H1 (cell line): Measurements from ENCODE around the gene LRRC56. TPM values are rescaled to one million over a fixed set of nuclear protein-coding genes. Genes with fewer than 3 reads are reported as not detected.

Experiments used
- CTCF ChIA-PET: fragments of 300-600 bp; sonication (Branson Sonifier 250); formaldehyde crosslinking; loops from one replicate; lab custom pipeline; 2021; ENCODE audit not compliant: partially characterized antibody; lab: Charles Lee
- POLR2A ChIA-PET: fragments of 300-600 bp; sonication (Branson Sonifier 250); formaldehyde crosslinking; loops from one replicate; lab custom pipeline; 2021; ENCODE audit warnings: inconsistent platforms; ENCODE audit not compliant: partially characterized antibody; lab: Charles Lee
- DNase-seq, 2 experiments: peaks; one replicate each; pipeline versions ENCODE4 v3.0.0 to v3.0.0-alpha.2; 2010 to 2022; ENCODE audit warnings: low spot score in 2 of 2, low read depth in 1 of 2, mixed read lengths in 1 of 2
- FAIRE-seq: peaks from 2 replicates; lab custom pipeline; 2011; peaks lifted over from hg19 to GRCh38; lab: Jason Lieb, UNC
- H2AFZ ChIP-seq: 2 replicates; pipeline ENCODE4 v1.8.1; 2012; ENCODE audit warnings: low read length, inconsistent platforms
- H2AK5ac ChIP-seq: 2 replicates; pipeline ENCODE4 v1.6.1; 2013; ENCODE audit warnings: low read depth, low read length
- H2BK120ac ChIP-seq: replicated peaks from 2 replicates; pipeline ENCODE3; 2013; ENCODE audit warnings: low read depth, low read length, inconsistent platforms
- H2BK12ac ChIP-seq: 2 replicates; pipeline ENCODE4 v1.6.1; 2013; ENCODE audit warnings: low read depth, low read length
- H2BK15ac ChIP-seq: 2 replicates; pipeline ENCODE4 v1.6.1; 2013; ENCODE audit warnings: low read length
- H2BK20ac ChIP-seq: 2 replicates; pipeline ENCODE4 v1.6.1; 2013; ENCODE audit warnings: low read length
- H2BK5ac ChIP-seq: 2 replicates; pipeline ENCODE4 v1.6.1; 2013; ENCODE audit warnings: low read depth, low read length
- H3K14ac ChIP-seq: 2 replicates; pipeline ENCODE4 v1.6.1; 2013; ENCODE audit warnings: inconsistent platforms; ENCODE audit not compliant: insufficient read length
- H3K18ac ChIP-seq: 2 replicates; pipeline ENCODE4 v1.6.1; 2013; ENCODE audit warnings: low read length; ENCODE audit errors: extremely low read depth
- H3K23ac ChIP-seq: 2 replicates; pipeline ENCODE4 v1.6.1; 2013; ENCODE audit warnings: inconsistent platforms; ENCODE audit not compliant: insufficient read length
- H3K23me2 ChIP-seq: 2 replicates; pipeline ENCODE4 v1.6.1; 2013; ENCODE audit warnings: low read depth, low read length
- H3K27ac ChIP-seq: 2 replicates; pipeline ENCODE4 v1.6.1; 2011; ENCODE audit warnings: low read depth, low read length, inconsistent platforms
- H3K27me3 ChIP-seq, 4 experiments: replicated peaks in 1 of 4; 1 replicate in 1 of 4; 2 replicates in 3 of 4; pipeline versions ENCODE4 v1.6.1 to v1.8.1; 2011 to 2013; ENCODE audit warnings: low read length in 3 of 4, mild to moderate bottlenecking in 3 of 4, inconsistent platforms in 2 of 4, mixed read lengths in 2 of 4, moderate library complexity in 1 of 4; ENCODE audit not compliant: control insufficient read depth in 3 of 4, insufficient read depth in 3 of 4; ENCODE audit errors: extremely low read depth in 1 of 4
- H3K36me3 ChIP-seq, 4 experiments: 2 replicates each; pipeline versions ENCODE4 v1.6.1 to v1.8.1; 2011 to 2013; ENCODE audit warnings: mild to moderate bottlenecking in 4 of 4, low read length in 3 of 4, moderate library complexity in 2 of 4, control low read depth in 1 of 4, inconsistent platforms in 1 of 4; ENCODE audit not compliant: insufficient read depth in 4 of 4, control insufficient read depth in 2 of 4
- H3K4ac ChIP-seq: replicated peaks from 2 replicates; pipeline ENCODE3; 2013; ENCODE audit warnings: low read length, low read depth, mixed read lengths, inconsistent platforms; ENCODE audit not compliant: insufficient read length
- H3K4me1 ChIP-seq, 4 experiments: replicated peaks in 1 of 4; 1 replicate in 1 of 4; 2 replicates in 3 of 4; pipeline versions ENCODE4 v1.6.1 to v1.8.1; 2011 to 2013; ENCODE audit warnings: low read length in 3 of 4, inconsistent platforms in 2 of 4, mixed read lengths in 1 of 4; ENCODE audit not compliant: insufficient read depth in 4 of 4, control insufficient read depth in 3 of 4
- H3K4me2 ChIP-seq, 2 experiments: 2 replicates each; pipeline versions ENCODE4 v1.6.1 to v1.8.1; 2011 to 2013; ENCODE audit warnings: low read depth in 2 of 2, low read length in 2 of 2, control low read depth in 1 of 2, inconsistent platforms in 1 of 2, mild to moderate bottlenecking in 1 of 2; ENCODE audit not compliant: insufficient read depth in 1 of 2
- H3K4me3 ChIP-seq, 4 experiments: fragments of 200-600, 300-600 bp in 1 of 4; sonication (generic), shearing (Covaris generic), sonication (Bioruptor Twin) in 1 of 4; 2 replicates each; pipeline versions ENCODE4 v1.5.1 to v1.8.1; 2011 to 2016; ENCODE audit warnings: low read length in 4 of 4, low read depth in 3 of 4, control low read depth in 2 of 4, inconsistent platforms in 2 of 4, mild to moderate bottlenecking in 2 of 4, mixed read lengths in 1 of 4, moderate library complexity in 1 of 4; ENCODE audit not compliant: insufficient read depth in 2 of 4; ENCODE audit errors: extremely low read depth in 1 of 4
- H3K56ac ChIP-seq: replicated peaks from 2 replicates; pipeline ENCODE3; 2013; ENCODE audit warnings: low read depth, mild to moderate bottlenecking, mixed read lengths, low read length, inconsistent platforms; ENCODE audit not compliant: insufficient read length
- H3K79me1 ChIP-seq: 2 replicates; pipeline ENCODE4 v1.6.1; 2013; ENCODE audit warnings: low read depth, low read length, control low read depth
- H3K79me2 ChIP-seq, 2 experiments: 2 replicates each; pipeline versions ENCODE4 v1.6.1 to v1.8.1; 2012 to 2013; ENCODE audit warnings: low read length in 2 of 2, mild to moderate bottlenecking in 2 of 2, inconsistent platforms in 1 of 2; ENCODE audit not compliant: insufficient read depth in 2 of 2, control insufficient read depth in 1 of 2
- H3K9ac ChIP-seq, 4 experiments: replicated peaks in 1 of 4; 1 replicate in 1 of 4; 2 replicates in 3 of 4; pipeline versions ENCODE4 v1.6.1 to v1.8.1; 2011 to 2013; ENCODE audit warnings: low read depth in 3 of 4, low read length in 3 of 4, control low read depth in 2 of 4, mild to moderate bottlenecking in 2 of 4, moderate library complexity in 2 of 4, inconsistent platforms in 1 of 4; ENCODE audit errors: extremely low read depth in 1 of 4
- H3K9me3 ChIP-seq, 2 experiments: 2 replicates each; pipeline versions ENCODE4 v1.6.1 to v1.8.1; 2012 to 2013; ENCODE audit warnings: mild to moderate bottlenecking in 2 of 2, moderate library complexity in 2 of 2, control low read depth in 1 of 2, inconsistent platforms in 1 of 2, low read depth in 1 of 2, low read length in 1 of 2, mixed read lengths in 1 of 2; ENCODE audit not compliant: insufficient read depth in 2 of 2
- H4K20me1 ChIP-seq, 2 experiments: replicated peaks in 1 of 2; 2 replicates each; pipeline versions ENCODE3 to v1.8.1; 2011 to 2013; ENCODE audit warnings: inconsistent platforms in 2 of 2, low read length in 2 of 2, mild to moderate bottlenecking in 1 of 2; ENCODE audit not compliant: insufficient read depth in 2 of 2, control insufficient read depth in 1 of 2
- H4K5ac ChIP-seq: 2 replicates; pipeline ENCODE4 v1.6.1; 2013; ENCODE audit warnings: low read length, low read depth, mixed read lengths, inconsistent platforms; ENCODE audit not compliant: insufficient read length
- H4K8ac ChIP-seq: 2 replicates; pipeline ENCODE4 v1.8.0; 2013; ENCODE audit warnings: mild to moderate bottlenecking, moderate library complexity, low read length, inconsistent platforms; ENCODE audit not compliant: insufficient read depth; ENCODE audit errors: extremely low read depth
- H4K91ac ChIP-seq: replicated peaks from 2 replicates; pipeline ENCODE3; 2013; ENCODE audit warnings: low read length, mixed read lengths, inconsistent platforms; ENCODE audit not compliant: insufficient read length
- FOSL1 ChIP-seq: IDR thresholded peaks from 2 replicates; pipeline ENCODE4 v1.6.1; 2011; ENCODE audit warnings: mild to moderate bottlenecking, low read depth, low read length, moderate library complexity; ENCODE audit not compliant: insufficient read depth
- JUN ChIP-seq: IDR thresholded peaks from 2 replicates; pipeline ENCODE4 v1.6.1; 2011; ENCODE audit warnings: low read depth, mild to moderate bottlenecking, improper control_type of control experiment, low read length
- MAFK ChIP-seq: IDR thresholded peaks from 2 replicates; pipeline ENCODE4 v1.6.1; 2012; ENCODE audit warnings: low read depth, mild to moderate bottlenecking, improper control_type of control experiment, low read length
- RAD21 ChIP-seq, 2 experiments: IDR thresholded peaks in 1 of 2; conservative IDR thresholded peaks in 1 of 2; 2 replicates each; pipeline ENCODE4 v1.6.1; 2011; ENCODE audit warnings: low read depth in 2 of 2, low read length in 2 of 2, improper control_type of control experiment in 1 of 2, inconsistent platforms in 1 of 2, mild to moderate bottlenecking in 1 of 2, moderate library complexity in 1 of 2
- TAF7 ChIP-seq: optimal IDR thresholded peaks from 2 replicates; pipeline ENCODE3; 2011; ENCODE audit warnings: low read depth, mild to moderate bottlenecking, inconsistent platforms, low read length, moderate library complexity, borderline replicate concordance
- WGBS, 2 experiments: shearing (Covaris generic) in 1 of 2; methylation state at CpG; one replicate each; pipeline versions ENCODE4 v1.1.6 to v1.1.7; 2013 to 2015; ENCODE audit warnings: low lambda C conversion rate in 2 of 2, mixed read lengths in 2 of 2, inconsistent platforms in 1 of 2, low coverage in 1 of 2, missing lambda C conversion rate in 1 of 2; ENCODE audit not compliant: insufficient replicate concordance in 2 of 2, insufficient coverage in 1 of 2, insufficient read length in 1 of 2; ENCODE audit errors: extremely low coverage in 1 of 2, missing lambda C conversion rate in 1 of 2; 5-methylcytosine and 5-hydroxymethylcytosine counted together
- polyA plus RNA-seq, 7 experiments: library from polyadenylated mRNA; depleted of rRNA in 3 of 7; stranded (reverse) in 5 of 7; unstranded in 2 of 7; fragments of >200 nt in 5 of 7; fragments of 200-250 nt in 2 of 7; gene quantifications; 1 replicate in 5 of 7; 2 replicates in 1 of 7; 4 replicates in 1 of 7; pipeline versions ENCODE4 v1.2.1 to v1.2.3, GENCODE V29; 2011 to 2013; ENCODE audit warnings: missing spikeins in 2 of 7, mixed read lengths in 2 of 7
- total RNA-seq: library from RNA; stranded (reverse); fragmentation: NEBNext Ultra II Directional; extraction: Animal tissue kit (Norgen Biotek cat#: 25700); gene quantifications from 2 replicates; pipeline ENCODE4 v1.2.1, GENCODE V29; 2021

Gene LRRC56
- total and polyA plus RNA-seq, 2 of the 8 experiments (the other 6 are each of a cell fraction or from before 2014, with no cell fraction given), result 0.94 to 1.9 TPM

GRCh38 chr11:577611-577894 lies 40.2 kb downstream of the LRRC56 start:
- TF ChIP-seq JUN (no peak), FOSL1 (no peak), RAD21 (IDR thresholded peaks at IDR 0.05 in 1 of 2, conservative IDR thresholded peaks at IDR 0.05 in 1 of 2; ENCODE audit: low read depth in 2 of 2, low read length in 2 of 2) (no peak), MAFK (no peak), TAF7 (no peak)
- FAIRE-seq (no peak), DNase-seq (no peak)
- H4K8ac ChIP-seq, result no peak overlapping the region
- ChIA-PET CTCF (interaction anchor here (0.6 to 2.6 kb wide), 6 partner anchors 13 to 245 kb away, joined by 3 to 11 read pairs (median 4); no protein-coding TSS in a partner anchor), POLR2A (interaction anchor here (0.9 to 2.6 kb wide), 5 partner anchors 11 to 34 kb away, joined by 3 to 9 read pairs (median 4); partner anchors contain the start of genes LMNTD2 and RASSF7)
- H3K56ac ChIP-seq, result no peak overlapping the region
- no peak overlapping the region for H3K23ac ChIP-seq
- peaks cover 8 to 17% (median 13%) of the 10 kb centered on the region in 4 experiments for H3K27me3 ChIP-seq
- H2BK120ac ChIP-seq, result no peak overlapping the region
- 91% methylated on average over 6 of the region's 6 CpGs; no CpG with 5 or more reads in 1 of the 2 experiments for WGBS, 2 experiments
- H2BK15ac ChIP-seq, result no peak overlapping the region
- no peak overlapping the region for H3K4ac ChIP-seq
- H4K20me1 ChIP-seq, result peaks cover 37 to 44% of the 10 kb centered on the region in 2 experiments
- no peak overlapping the region for H3K18ac ChIP-seq
- H4K5ac ChIP-seq, result no peak overlapping the region
- peaks cover 4 to 17% (median 11%) of the 10 kb centered on the region in 4 experiments for H3K4me1 ChIP-seq
- peak overlapping the region in 3 of 4 experiments; percentile 73 to 97 (median 87); a peak in 5 of 7 replicates for H3K9ac ChIP-seq
- H3K14ac ChIP-seq, result no peak overlapping the region
- no peak overlapping the region for H2AFZ ChIP-seq
- H3K9me3 ChIP-seq, result no peaks in the 10 kb centered on the region
- H3K4me2 ChIP-seq, result peak overlapping the region; percentile 91 to 99
- no peak overlapping the region for H2BK20ac ChIP-seq
- H4K91ac ChIP-seq, result no peak overlapping the region
- H2BK5ac ChIP-seq, result no peak overlapping the region
- H3K36me3 ChIP-seq, result peaks cover 0 to 8% (median 3%) of the 10 kb centered on the region in 4 experiments; a peak in 5 of 8 replicates
- no peak overlapping the region for H2BK12ac ChIP-seq
- no peak overlapping the region for H2AK5ac ChIP-seq
- H3K79me2 ChIP-seq, result peaks cover 38 to 52% of the 10 kb centered on the region in 2 experiments
- peak overlapping the region; percentile 87 to 99 (median 88); a peak in 7 of 8 replicates for H3K4me3 ChIP-seq
- peaks cover 23% of the 10 kb centered on the region for H3K79me1 ChIP-seq
- peaks cover 15% of the 10 kb centered on the region for H3K23me2 ChIP-seq
- no peak overlapping the region for H3K27ac ChIP-seq
